Calu3 (cell line): ENCODE measurements around the gene ABAT. TPM values are rescaled to one million over a fixed set of nuclear protein-coding genes. Genes with fewer than 3 reads are reported as not detected.

Experiments used
- BruUV-seq: library from RNA; stranded (reverse); fragments of 400-500 nt; replicated peaks from 2 replicates; lab custom pipeline; 2021; lab: Mats Ljungman, UMichigan
- CTCF ChIA-PET: fragments of 300-600 bp; sonication (Branson Sonifier 250); formaldehyde crosslinking; loops from one replicate; lab custom pipeline; 2022; ENCODE audit warnings: antibody characterized with exemption; lab: Charles Lee
- DNase-seq: peaks from one replicate; pipeline ENCODE4 v3.0.0; 2022
- H3K27ac Mint-ChIP-seq: one replicate; pipeline ENCODE4 v1.8.0; 2022; ENCODE audit warnings: mixed read lengths; ENCODE audit not compliant: unreplicated experiment
- H3K27me3 Mint-ChIP-seq: one replicate; pipeline ENCODE4 v1.8.0; 2022; ENCODE audit warnings: mixed read lengths; ENCODE audit not compliant: unreplicated experiment
- H3K36me3 Mint-ChIP-seq: one replicate; pipeline ENCODE4 v1.8.0; 2022; ENCODE audit warnings: mild to moderate bottlenecking, moderate library complexity, mixed read lengths; ENCODE audit not compliant: insufficient read depth, unreplicated experiment
- H3K4me1 Mint-ChIP-seq: one replicate; pipeline ENCODE4 v1.8.0; 2022; ENCODE audit warnings: mild to moderate bottlenecking, low read depth, mixed read lengths; ENCODE audit not compliant: unreplicated experiment
- H3K4me3 Mint-ChIP-seq: one replicate; pipeline ENCODE4 v1.8.0; 2022; ENCODE audit warnings: mild to moderate bottlenecking, low read depth, moderate library complexity, mixed read lengths; ENCODE audit not compliant: unreplicated experiment
- H3K9me3 Mint-ChIP-seq: one replicate; pipeline ENCODE4 v1.8.0; 2022; ENCODE audit warnings: low read depth, mixed read lengths; ENCODE audit not compliant: unreplicated experiment
- intact Hi-C: fragments of 100-400 bp; cut with micrococcal nuclease; formaldehyde crosslinking; loops from one replicate; pipeline ENCODE4 v1.10.0; 2022; ENCODE audit not compliant: unreplicated experiment
- total RNA-seq: library from RNA; stranded (reverse); gene quantifications from 2 replicates; pipeline ENCODE4 v1.2.3, GENCODE V29; 2022
- TF ChIP-seq, protein P1 (sequence below): fragments of 200-600 bp; IDR thresholded peaks from one replicate; pipeline ENCODE4 v1.8.0; 2022; ENCODE audit warnings: antibody characterized with exemption; ENCODE audit not compliant: unreplicated experiment

The ABAT gene
- total RNA-seq, 1 experiment from 2014 or later, result 12.6 TPM

DNA sequence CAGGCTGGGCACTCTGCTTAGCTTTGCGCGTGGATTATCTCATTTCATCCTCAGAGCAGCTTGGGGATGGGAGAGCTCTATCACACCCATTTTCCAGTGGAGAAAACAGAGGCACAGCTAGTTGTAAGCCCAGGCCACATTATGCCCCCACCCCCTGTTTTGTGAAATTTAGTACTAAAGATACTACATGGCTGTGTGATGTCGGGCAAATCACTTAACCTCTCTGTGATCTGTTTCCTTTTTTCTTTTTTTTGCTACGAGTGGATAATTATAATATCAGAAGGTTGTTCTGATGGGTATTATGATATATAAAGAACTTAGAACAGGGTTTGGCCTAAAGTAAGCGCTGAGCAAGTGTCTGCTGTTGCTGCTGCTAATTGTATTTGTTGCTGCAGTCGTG, 41.6 kb downstream of the ABAT start:
- Mint-ChIP-seq H3K4me1 (no peaks in the 10 kb centered on the region), H3K4me3 (no peak overlapping the region), H3K9me3 (peaks cover 5% of the 10 kb centered on the region), H3K27ac (no peak overlapping the region), H3K36me3 (no peaks in the 10 kb centered on the region), H3K27me3 (peaks cover 10% of the 10 kb centered on the region)
- DNase-seq, result no peak
- TF ChIP-seq, protein P1, sequence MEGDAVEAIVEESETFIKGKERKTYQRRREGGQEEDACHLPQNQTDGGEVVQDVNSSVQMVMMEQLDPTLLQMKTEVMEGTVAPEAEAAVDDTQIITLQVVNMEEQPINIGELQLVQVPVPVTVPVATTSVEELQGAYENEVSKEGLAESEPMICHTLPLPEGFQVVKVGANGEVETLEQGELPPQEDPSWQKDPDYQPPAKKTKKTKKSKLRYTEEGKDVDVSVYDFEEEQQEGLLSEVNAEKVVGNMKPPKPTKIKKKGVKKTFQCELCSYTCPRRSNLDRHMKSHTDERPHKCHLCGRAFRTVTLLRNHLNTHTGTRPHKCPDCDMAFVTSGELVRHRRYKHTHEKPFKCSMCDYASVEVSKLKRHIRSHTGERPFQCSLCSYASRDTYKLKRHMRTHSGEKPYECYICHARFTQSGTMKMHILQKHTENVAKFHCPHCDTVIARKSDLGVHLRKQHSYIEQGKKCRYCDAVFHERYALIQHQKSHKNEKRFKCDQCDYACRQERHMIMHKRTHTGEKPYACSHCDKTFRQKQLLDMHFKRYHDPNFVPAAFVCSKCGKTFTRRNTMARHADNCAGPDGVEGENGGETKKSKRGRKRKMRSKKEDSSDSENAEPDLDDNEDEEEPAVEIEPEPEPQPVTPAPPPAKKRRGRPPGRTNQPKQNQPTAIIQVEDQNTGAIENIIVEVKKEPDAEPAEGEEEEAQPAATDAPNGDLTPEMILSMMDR, result no peak
- CTCF ChIA-PET, result interaction anchor here (0.6 kb wide), 1 partner anchor 288 kb away, joined by 4 read pairs; no protein-coding TSS in a partner anchor
- no TSS peak for BruUV-seq
- intact Hi-C loops, result no loop called here

DNA sequence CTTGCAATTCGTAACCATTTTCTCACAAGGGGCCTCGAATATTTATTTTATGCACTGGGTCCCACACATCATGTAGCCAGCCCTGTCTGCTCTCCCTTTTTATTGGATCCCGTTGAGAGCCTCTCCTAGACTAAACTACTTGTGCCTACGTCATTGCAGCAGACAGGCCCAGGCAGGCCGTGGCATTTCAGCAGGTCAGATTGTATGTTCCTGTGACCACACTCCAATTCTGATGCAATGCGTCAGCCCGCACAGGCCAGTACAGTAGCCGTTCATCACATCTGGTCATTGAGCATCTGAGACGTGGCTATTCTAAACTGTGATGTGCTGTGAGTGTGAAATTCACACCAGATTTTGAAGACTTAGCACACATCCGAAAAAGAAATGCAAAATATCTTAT, 42.2 kb downstream of the ABAT start:
- no peak overlapping the region for H3K27ac Mint-ChIP-seq
- TF ChIP-seq, protein P1, result no peak
- no peak overlapping the region for H3K4me3 Mint-ChIP-seq
- no peak for DNase-seq
- H3K36me3 Mint-ChIP-seq, result no peaks in the 10 kb centered on the region
- intact Hi-C loops, result no loop called here
- BruUV-seq, result no TSS peak
- CTCF ChIA-PET, result no interaction called here
- H3K4me1 Mint-ChIP-seq, result no peaks in the 10 kb centered on the region
- H3K27me3 Mint-ChIP-seq, result peaks cover 4% of the 10 kb centered on the region
- H3K9me3 Mint-ChIP-seq, result no peaks in the 10 kb centered on the region

DNA sequence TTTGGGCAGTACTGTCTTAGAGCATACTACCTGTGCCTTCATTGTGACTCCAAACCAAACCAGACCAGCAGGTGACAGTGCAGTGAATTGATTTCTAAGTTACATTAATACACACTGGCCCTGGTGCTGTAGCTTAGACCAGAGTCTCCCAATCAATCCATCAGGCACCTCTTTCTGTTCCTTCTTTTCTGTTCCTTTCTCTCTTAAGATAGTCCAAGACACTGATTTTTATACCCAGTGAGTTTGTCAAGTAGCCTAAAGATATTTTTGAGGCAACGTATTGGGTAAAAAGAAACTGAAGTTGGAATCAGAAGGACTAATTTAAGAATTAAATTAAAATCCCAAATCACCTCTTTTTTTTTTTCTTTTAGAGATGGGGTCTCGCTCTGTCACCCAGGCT, 43.1 kb downstream of the ABAT start:
- H3K27me3 Mint-ChIP-seq, result no peaks in the 10 kb centered on the region
- BruUV-seq, result no TSS peak
- intact Hi-C loops, result no loop called here
- no peaks in the 10 kb centered on the region for H3K36me3 Mint-ChIP-seq
- no peak overlapping the region for H3K4me3 Mint-ChIP-seq
- TF ChIP-seq, protein P1, result no peak
- no peaks in the 10 kb centered on the region for H3K9me3 Mint-ChIP-seq
- no peak for DNase-seq
- CTCF ChIA-PET, result no interaction called here
- H3K27ac Mint-ChIP-seq, result no peak overlapping the region
- no peaks in the 10 kb centered on the region for H3K4me1 Mint-ChIP-seq

DNA sequence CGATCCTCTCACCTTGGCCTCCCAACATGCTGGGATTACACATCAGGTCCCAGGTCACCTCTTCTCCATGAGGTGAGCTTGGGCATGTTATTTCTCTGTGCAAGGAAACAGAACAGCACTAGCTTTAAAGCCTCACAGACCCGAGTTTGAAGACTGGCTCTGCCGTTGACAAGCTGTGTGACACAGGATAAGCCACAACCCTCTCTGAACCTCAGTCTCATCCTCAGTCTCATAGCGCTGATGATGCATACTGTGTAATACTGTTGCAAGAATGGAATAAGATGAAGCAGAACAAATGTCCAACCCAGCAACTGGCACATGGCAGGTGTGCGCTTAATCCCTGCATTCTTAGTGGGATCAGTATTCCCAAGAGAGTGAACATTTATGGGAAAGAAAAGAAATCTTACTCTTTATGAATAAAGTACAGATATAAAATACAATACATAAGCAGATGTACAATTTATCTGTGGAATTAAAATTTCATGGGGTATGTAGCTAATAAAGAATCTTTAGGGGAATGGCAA, 43.5 kb downstream of the ABAT start:
- Mint-ChIP-seq H3K27me3 (no peaks in the 10 kb centered on the region), H3K4me1 (no peaks in the 10 kb centered on the region), H3K4me3 (no peak overlapping the region), H3K9me3 (no peaks in the 10 kb centered on the region), H3K36me3 (no peaks in the 10 kb centered on the region), H3K27ac (no peak overlapping the region)
- BruUV-seq, result no TSS peak
- no peak for DNase-seq
- intact Hi-C loops, result no loop called here
- TF ChIP-seq, protein P1, result no peak
- CTCF ChIA-PET, result no interaction called here
